NCI-H2107 (cell line): ENCODE data around the gene AGPS.

Source experiments
- DNase-seq: peaks from one replicate; lab custom pipeline; 2025; lab: John Stamatoyannopoulos, UW

The AGPS gene

DNA sequence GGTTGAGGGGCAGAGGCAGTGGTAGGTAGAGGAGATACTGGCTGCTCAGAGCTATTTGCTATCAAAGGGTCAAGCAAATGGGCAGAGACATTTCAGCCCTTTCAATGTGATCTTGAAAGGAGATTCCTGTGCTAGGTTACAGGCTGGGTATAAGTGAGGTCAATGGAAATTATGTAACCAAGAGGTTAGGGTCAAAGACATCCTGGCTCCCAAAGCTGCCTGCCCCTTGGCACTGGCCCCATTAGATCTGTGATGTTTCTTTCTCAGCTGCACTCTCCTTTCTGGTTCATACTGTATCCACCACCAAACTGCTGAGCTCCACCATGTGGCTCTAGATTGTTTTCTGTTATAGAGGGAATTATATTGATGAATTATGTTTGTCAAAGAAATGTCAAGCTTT lies 200.4 kb downstream of the AGPS start:
- DNase-seq: no peak

DNA sequence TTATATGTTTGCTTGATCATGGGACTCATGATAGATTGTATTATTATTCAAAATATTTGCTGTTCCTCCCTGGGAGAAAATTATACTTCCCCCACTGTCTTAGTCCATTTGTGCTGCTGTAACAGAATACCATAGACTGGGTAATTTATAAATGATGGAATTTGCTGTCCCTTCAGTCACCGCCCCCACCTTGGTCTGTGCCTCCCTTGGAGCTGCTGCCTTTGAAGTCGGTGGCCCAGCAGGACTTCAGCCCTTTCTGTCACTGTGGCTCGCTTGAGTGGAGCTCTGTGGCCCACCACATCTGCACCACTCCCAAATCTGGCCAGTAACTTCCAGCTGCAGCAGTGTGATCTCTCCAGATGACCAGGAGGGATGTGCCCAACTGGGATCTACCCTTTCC lies 200.8 kb downstream of the AGPS start:
- DNase-seq: no peak
